HEK293 (cell line): Measurements from ENCODE around the gene GNB3.
A peak's percentile ranks its signal among the peaks of the same experiment; 100 is the strongest.

ENCODE experiments used
- GLI2 ChIP-seq: fragments of 450-650 bp; formaldehyde crosslinking; IDR thresholded peaks from 2 replicates; pipeline ENCODE4; 2017; ENCODE audit warnings: missing biosample characterization, missing genetic modification characterization, low read depth, borderline replicate concordance
- GLIS1 ChIP-seq: fragments of 450-650 bp; formaldehyde crosslinking; IDR thresholded peaks from 2 replicates; pipeline ENCODE4 v1.5.1; 2016; ENCODE audit warnings: missing biosample characterization, missing genetic modification characterization
- KLF10 ChIP-seq: fragments of 450-650 bp; IDR thresholded peaks from 2 replicates; pipeline ENCODE4 v1.5.1; 2018; ENCODE audit warnings: missing biosample characterization, mild to moderate bottlenecking, missing genetic modification characterization
- KLF7 ChIP-seq: fragments of 450-650 bp; formaldehyde crosslinking; IDR thresholded peaks from 2 replicates; pipeline ENCODE4 v1.5.1; 2016; ENCODE audit warnings: missing biosample characterization, missing genetic modification characterization, borderline replicate concordance
- SETDB1 ChIP-seq: IDR thresholded peaks from one replicate; pipeline ENCODE4 v1.6.1; 2017; ENCODE audit warnings: mild to moderate bottlenecking, low read length, moderate library complexity, mixed read lengths; ENCODE audit not compliant: insufficient read length
- ZNF214 ChIP-seq: fragments of 450-650 bp; formaldehyde crosslinking; IDR thresholded peaks from 2 replicates; pipeline ENCODE4 v1.5.1; 2017; ENCODE audit warnings: missing biosample characterization, mild to moderate bottlenecking, missing genetic modification characterization, borderline replicate concordance
- ZNF24 ChIP-seq: fragments of 450-650 bp; formaldehyde crosslinking; IDR thresholded peaks from 2 replicates; pipeline ENCODE4 v1.5.1; 2016; ENCODE audit warnings: missing biosample characterization, missing genetic modification characterization
- ZNF266 ChIP-seq: fragments of 450-650 bp; formaldehyde crosslinking; IDR thresholded peaks from 2 replicates; pipeline ENCODE4 v1.5.1; 2016; ENCODE audit warnings: missing biosample characterization, missing genetic modification characterization, low read depth
- ZNF341 ChIP-seq: fragments of 450-650 bp; formaldehyde crosslinking; IDR thresholded peaks from 2 replicates; pipeline ENCODE4; 2016; ENCODE audit warnings: low read depth, missing biosample characterization, missing genetic modification characterization
- ZNF473 ChIP-seq: fragments of 450-650 bp; formaldehyde crosslinking; IDR thresholded peaks from 2 replicates; pipeline ENCODE4 v1.5.1; 2017; ENCODE audit warnings: missing biosample characterization, missing genetic modification characterization
- ZNF621 ChIP-seq: fragments of 450-650 bp; formaldehyde crosslinking; IDR thresholded peaks from 2 replicates; pipeline ENCODE4 v1.5.1; 2017; ENCODE audit warnings: missing biosample characterization, missing genetic modification characterization
- ZNF76 ChIP-seq: fragments of 450-650 bp; formaldehyde crosslinking; IDR thresholded peaks from 2 replicates; pipeline ENCODE4; 2016; ENCODE audit warnings: low read depth, missing biosample characterization, missing genetic modification characterization, borderline replicate concordance
- TF ChIP-seq, protein P1 (sequence below): fragments of 450-650 bp; formaldehyde crosslinking; conservative IDR thresholded peaks from 2 replicates; pipeline ENCODE4 v1.5.1; 2016; ENCODE audit warnings: low read depth, missing biosample characterization, missing genetic modification characterization
- TF ChIP-seq, protein P2 (sequence below): fragments of 450-650 bp; formaldehyde crosslinking; optimal IDR thresholded peaks from 2 replicates; pipeline ENCODE3; 2016; ENCODE audit warnings: missing biosample characterization, mild to moderate bottlenecking, missing genetic modification characterization
- TF ChIP-seq, protein P3 (sequence below): fragments of 450-650 bp; formaldehyde crosslinking; IDR thresholded peaks from 2 replicates; pipeline ENCODE4 v1.5.1; 2016; ENCODE audit warnings: missing biosample characterization, missing genetic modification characterization
- TF ChIP-seq, protein P4 (sequence below): fragments of 450-650 bp; formaldehyde crosslinking; IDR thresholded peaks from 2 replicates; pipeline ENCODE4 v1.5.1; 2017; ENCODE audit warnings: missing biosample characterization, missing genetic modification characterization

GNB3 gene

DNA sequence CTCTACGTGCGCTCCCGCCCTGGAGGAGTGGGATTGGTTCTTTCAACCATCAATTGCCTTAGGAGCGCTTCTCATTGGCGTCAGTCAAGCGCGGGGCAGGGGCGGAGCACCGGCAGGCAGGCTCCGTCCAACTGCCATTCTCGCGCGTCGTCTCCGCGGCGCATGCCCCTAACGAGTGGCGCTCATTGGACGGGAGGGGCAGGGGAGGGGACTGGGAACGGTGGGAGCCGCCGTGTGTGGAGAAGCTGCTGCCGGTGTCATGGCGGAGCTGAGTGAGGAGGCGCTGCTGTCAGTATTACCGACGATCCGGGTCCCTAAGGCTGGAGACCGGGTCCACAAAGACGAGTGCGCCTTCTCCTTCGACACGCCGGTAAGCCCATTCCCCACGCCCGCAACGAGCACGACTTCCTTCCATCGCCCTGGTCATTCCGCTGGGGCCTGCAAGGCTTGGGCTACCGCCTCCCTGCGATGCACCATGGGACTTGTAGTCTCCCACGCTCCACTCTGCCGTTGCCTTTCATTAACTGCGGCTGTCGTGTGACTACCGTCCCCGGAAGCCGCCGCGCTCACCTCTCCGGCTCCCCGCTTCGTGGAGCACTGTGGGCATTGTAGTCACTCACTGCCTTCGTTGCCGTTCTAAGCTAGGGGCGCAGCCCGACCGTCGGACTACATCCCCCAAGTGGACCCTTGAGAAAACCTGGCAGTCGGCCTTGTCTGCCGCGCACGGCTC lies 11.4 kb downstream of the GNB3 start, which contains the start of gene USP5 (continued):
- TF ChIP-seq, protein P1, sequence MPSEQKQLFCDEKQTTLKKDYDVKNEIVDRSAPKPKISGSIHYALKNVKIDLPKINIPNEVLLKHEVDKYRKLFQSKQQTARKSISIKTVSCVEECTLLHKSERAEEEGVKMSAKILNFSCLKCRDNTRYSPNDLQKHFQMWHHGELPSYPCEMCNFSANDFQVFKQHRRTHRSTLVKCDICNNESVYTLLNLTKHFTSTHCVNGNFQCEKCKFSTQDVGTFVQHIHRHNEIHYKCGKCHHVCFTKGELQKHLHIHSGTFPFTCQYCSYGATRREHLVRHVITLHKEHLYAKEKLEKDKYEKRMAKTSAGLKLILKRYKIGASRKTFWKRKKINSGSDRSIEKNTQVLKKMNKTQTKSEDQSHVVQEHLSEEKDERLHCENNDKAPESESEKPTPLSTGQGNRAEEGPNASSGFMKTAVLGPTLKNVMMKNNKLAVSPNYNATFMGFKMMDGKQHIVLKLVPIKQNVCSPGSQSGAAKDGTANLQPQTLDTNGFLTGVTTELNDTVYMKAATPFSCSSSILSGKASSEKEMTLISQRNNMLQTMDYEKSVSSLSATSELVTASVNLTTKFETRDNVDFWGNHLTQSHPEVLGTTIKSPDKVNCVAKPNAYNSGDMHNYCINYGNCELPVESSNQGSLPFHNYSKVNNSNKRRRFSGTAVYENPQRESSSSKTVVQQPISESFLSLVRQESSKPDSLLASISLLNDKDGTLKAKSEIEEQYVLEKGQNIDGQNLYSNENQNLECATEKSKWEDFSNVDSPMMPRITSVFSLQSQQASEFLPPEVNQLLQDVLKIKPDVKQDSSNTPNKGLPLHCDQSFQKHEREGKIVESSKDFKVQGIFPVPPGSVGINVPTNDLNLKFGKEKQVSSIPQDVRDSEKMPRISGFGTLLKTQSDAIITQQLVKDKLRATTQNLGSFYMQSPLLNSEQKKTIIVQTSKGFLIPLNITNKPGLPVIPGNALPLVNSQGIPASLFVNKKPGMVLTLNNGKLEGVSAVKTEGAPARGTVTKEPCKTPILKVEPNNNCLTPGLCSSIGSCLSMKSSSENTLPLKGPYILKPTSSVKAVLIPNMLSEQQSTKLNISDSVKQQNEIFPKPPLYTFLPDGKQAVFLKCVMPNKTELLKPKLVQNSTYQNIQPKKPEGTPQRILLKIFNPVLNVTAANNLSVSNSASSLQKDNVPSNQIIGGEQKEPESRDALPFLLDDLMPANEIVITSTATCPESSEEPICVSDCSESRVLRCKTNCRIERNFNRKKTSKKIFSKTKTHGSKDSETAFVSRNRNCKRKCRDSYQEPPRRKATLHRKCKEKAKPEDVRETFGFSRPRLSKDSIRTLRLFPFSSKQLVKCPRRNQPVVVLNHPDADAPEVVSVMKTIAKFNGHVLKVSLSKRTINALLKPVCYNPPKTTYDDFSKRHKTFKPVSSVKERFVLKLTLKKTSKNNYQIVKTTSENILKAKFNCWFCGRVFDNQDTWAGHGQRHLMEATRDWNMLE (tag by site-specific recombination), result peak; percentile 29; the same call in 1 of the 2 replicates
- TF ChIP-seq, protein P2, sequence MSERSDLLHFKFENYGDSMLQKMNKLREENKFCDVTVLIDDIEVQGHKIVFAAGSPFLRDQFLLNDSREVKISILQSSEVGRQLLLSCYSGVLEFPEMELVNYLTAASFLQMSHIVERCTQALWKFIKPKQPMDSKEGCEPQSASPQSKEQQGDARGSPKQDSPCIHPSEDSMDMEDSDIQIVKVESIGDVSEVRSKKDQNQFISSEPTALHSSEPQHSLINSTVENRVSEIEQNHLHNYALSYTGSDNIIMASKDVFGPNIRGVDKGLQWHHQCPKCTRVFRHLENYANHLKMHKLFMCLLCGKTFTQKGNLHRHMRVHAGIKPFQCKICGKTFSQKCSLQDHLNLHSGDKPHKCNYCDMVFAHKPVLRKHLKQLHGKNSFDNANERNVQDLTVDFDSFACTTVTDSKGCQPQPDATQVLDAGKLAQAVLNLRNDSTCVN, result peak; percentile 94
- TF ChIP-seq ZNF24 (peak; percentile 73), GLIS1 (peak; percentile 61), SETDB1 (no peak), ZNF473 (no peak), ZNF341 (tag by site-specific recombination) (peak; percentile 93), GLI2 (tag by site-specific recombination) (no peak), ZNF214 (tag by site-specific recombination) (no peak), KLF10 (tag by site-specific recombination) (peak; percentile 37; the same call in 1 of the 2 replicates), KLF7 (tag by site-specific recombination) (peak; percentile 84; the same call in 1 of the 2 replicates), ZNF266 (tag by site-specific recombination) (no peak), ZNF76 (tag by site-specific recombination) (peak; percentile 100), ZNF621 (tag by site-specific recombination) (no peak)
- TF ChIP-seq, protein P3, sequence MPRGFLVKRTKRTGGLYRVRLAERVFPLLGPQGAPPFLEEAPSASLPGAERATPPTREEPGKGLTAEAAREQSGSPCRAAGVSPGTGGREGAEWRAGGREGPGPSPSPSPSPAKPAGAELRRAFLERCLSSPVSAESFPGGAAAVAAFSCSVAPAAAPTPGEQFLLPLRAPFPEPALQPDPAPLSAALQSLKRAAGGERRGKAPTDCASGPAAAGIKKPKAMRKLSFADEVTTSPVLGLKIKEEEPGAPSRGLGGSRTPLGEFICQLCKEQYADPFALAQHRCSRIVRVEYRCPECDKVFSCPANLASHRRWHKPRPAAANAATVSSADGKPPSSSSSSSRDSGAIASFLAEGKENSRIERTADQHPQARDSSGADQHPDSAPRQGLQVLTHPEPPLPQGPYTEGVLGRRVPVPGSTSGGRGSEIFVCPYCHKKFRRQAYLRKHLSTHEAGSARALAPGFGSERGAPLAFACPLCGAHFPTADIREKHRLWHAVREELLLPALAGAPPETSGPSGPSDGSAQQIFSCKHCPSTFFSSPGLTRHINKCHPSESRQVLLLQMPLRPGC (tag by site-specific recombination), result peak; percentile 87
- TF ChIP-seq, protein P4, sequence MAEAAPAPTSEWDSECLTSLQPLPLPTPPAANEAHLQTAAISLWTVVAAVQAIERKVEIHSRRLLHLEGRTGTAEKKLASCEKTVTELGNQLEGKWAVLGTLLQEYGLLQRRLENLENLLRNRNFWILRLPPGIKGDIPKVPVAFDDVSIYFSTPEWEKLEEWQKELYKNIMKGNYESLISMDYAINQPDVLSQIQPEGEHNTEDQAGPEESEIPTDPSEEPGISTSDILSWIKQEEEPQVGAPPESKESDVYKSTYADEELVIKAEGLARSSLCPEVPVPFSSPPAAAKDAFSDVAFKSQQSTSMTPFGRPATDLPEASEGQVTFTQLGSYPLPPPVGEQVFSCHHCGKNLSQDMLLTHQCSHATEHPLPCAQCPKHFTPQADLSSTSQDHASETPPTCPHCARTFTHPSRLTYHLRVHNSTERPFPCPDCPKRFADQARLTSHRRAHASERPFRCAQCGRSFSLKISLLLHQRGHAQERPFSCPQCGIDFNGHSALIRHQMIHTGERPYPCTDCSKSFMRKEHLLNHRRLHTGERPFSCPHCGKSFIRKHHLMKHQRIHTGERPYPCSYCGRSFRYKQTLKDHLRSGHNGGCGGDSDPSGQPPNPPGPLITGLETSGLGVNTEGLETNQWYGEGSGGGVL (tag by site-specific recombination), result no peak
